A673 (cell line): Measurements from ENCODE around the gene CIDEC. TPM values are rescaled to one million over a fixed set of nuclear protein-coding genes. Genes with fewer than 3 reads are reported as not detected.

Experiments used
- BruUV-seq: library from RNA; stranded (reverse); fragments of 400-500 nt; replicated peaks from 2 replicates; lab custom pipeline; 2021; lab: Mats Ljungman, UMichigan
- CTCF ChIA-PET: fragments of 300-600 bp; sonication (Branson Sonifier 250); formaldehyde crosslinking; loops from one replicate; lab custom pipeline; 2022; ENCODE audit warnings: antibody characterized with exemption; lab: Charles Lee
- POLR2A ChIA-PET: fragments of 300-600 bp; sonication (Branson Sonifier 250); formaldehyde crosslinking; loops from one replicate; lab custom pipeline; 2022; ENCODE audit warnings: antibody characterized with exemption; ENCODE audit not compliant: low non-redundant PET; lab: Charles Lee
- DNase-seq: peaks from one replicate; pipeline ENCODE4 v3.0.0-alpha.2; 2015; ENCODE audit warnings: low spot score
- H3K27ac ChIP-seq: fragments of 200-600 bp; sonication (generic); 2 replicates; pipeline ENCODE4 v1.5.1; 2016; ENCODE audit warnings: mixed run types, low read depth, mild to moderate bottlenecking, mixed read lengths, antibody characterized with exemption, low read length; ENCODE audit not compliant: poor library complexity, severe bottlenecking
- H3K27me3 ChIP-seq: fragments of 200-600 bp; sonication (generic); replicated peaks from 2 replicates; pipeline ENCODE4 v1.6.1; 2017; ENCODE audit warnings: mixed run types, low read depth, mild to moderate bottlenecking, mixed read lengths, antibody characterized with exemption, low read length; ENCODE audit not compliant: insufficient read depth, poor library complexity
- H3K36me3 ChIP-seq: fragments of 200-600 bp; sonication (generic); 2 replicates; pipeline ENCODE4 v1.6.1; 2016; ENCODE audit warnings: mixed run types, mild to moderate bottlenecking, mixed read lengths, antibody characterized with exemption, low read length; ENCODE audit not compliant: insufficient read depth, poor library complexity, severe bottlenecking
- H3K4me1 ChIP-seq: fragments of 200-600 bp; sonication (generic); 2 replicates; pipeline ENCODE4 v1.6.1; 2017; ENCODE audit warnings: mixed run types, mild to moderate bottlenecking, mixed read lengths, antibody characterized with exemption, low read length; ENCODE audit not compliant: insufficient read depth, poor library complexity, severe bottlenecking
- H3K4me3 ChIP-seq: fragments of 200-600 bp; sonication (generic); 2 replicates; pipeline ENCODE4 v1.5.1; 2016; ENCODE audit warnings: low read depth, mixed run types, mild to moderate bottlenecking, mixed read lengths, low read length; ENCODE audit not compliant: poor library complexity, severe bottlenecking
- H3K9me3 ChIP-seq: fragments of 200-600 bp; sonication (generic); 2 replicates; pipeline ENCODE4 v1.6.1; 2016; ENCODE audit warnings: mixed run types, low read depth, mild to moderate bottlenecking, mixed read lengths, antibody characterized with exemption, low read length; ENCODE audit not compliant: poor library complexity, severe bottlenecking
- EZH2 ChIP-seq: fragments of 200-600 bp; sonication (generic); IDR thresholded peaks from 2 replicates; pipeline ENCODE4 v1.6.1; 2017; ENCODE audit warnings: borderline replicate concordance, low read depth, mild to moderate bottlenecking, mixed read lengths, antibody characterized with exemption, low read length; ENCODE audit not compliant: poor library complexity, severe bottlenecking
- intact Hi-C: fragments of 100-400 bp; cut with micrococcal nuclease; formaldehyde crosslinking; loops from one replicate; pipeline ENCODE4 v1.10.0; 2022; ENCODE audit not compliant: unreplicated experiment
- total RNA-seq: library from RNA; stranded (reverse); gene quantifications from 2 replicates; pipeline ENCODE4 v1.2.3, GENCODE V29; 2021
- TF ChIP-seq, protein P1 (sequence below): fragments of 300-800, 200-600 bp; sonication (generic); conservative IDR thresholded peaks from 2 replicates; pipeline ENCODE4 v1.5.1; 2017; ENCODE audit warnings: low read depth, mild to moderate bottlenecking, antibody characterized with exemption, low read length, moderate library complexity, mixed read lengths

The CIDEC gene
- total RNA-seq, 1 experiment from 2014 or later: not detected

DNA sequence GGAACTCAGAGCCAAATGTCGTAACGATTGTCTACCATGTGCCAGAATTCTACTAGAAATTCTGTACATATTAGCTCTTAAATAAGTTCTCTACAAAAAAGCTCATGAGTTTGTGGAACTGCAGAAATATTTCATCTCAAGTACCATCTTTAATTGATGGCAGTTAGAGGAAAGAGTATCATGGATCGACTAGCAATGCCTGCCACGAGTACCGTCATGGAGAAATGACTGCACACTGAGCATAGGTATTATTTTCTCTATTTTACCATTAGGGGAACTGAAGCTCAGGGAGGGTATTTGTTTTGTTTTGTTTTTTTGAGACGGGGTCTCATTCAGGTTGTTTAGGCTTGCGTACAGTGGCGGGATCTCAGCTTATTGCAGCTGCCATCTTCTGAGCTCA lies 39.0 kb downstream of the CIDEC start:
- H3K4me1 ChIP-seq: no peaks in the 10 kb centered on the region
- no peak overlapping the region for H3K4me3 ChIP-seq
- peaks cover 26% of the 10 kb centered on the region for H3K36me3 ChIP-seq
- no peaks in the 10 kb centered on the region for H3K9me3 ChIP-seq
- ChIA-PET POLR2A (no interaction called here), CTCF (no interaction called here)
- intact Hi-C loops: no loop called here
- H3K27me3 ChIP-seq: no peaks in the 10 kb centered on the region
- no peak for DNase-seq
- no peak overlapping the region for H3K27ac ChIP-seq
- TF ChIP-seq, protein P1, sequence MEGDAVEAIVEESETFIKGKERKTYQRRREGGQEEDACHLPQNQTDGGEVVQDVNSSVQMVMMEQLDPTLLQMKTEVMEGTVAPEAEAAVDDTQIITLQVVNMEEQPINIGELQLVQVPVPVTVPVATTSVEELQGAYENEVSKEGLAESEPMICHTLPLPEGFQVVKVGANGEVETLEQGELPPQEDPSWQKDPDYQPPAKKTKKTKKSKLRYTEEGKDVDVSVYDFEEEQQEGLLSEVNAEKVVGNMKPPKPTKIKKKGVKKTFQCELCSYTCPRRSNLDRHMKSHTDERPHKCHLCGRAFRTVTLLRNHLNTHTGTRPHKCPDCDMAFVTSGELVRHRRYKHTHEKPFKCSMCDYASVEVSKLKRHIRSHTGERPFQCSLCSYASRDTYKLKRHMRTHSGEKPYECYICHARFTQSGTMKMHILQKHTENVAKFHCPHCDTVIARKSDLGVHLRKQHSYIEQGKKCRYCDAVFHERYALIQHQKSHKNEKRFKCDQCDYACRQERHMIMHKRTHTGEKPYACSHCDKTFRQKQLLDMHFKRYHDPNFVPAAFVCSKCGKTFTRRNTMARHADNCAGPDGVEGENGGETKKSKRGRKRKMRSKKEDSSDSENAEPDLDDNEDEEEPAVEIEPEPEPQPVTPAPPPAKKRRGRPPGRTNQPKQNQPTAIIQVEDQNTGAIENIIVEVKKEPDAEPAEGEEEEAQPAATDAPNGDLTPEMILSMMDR: no peak
- no peak for TF ChIP-seq EZH2
- no TSS peak for BruUV-seq

DNA sequence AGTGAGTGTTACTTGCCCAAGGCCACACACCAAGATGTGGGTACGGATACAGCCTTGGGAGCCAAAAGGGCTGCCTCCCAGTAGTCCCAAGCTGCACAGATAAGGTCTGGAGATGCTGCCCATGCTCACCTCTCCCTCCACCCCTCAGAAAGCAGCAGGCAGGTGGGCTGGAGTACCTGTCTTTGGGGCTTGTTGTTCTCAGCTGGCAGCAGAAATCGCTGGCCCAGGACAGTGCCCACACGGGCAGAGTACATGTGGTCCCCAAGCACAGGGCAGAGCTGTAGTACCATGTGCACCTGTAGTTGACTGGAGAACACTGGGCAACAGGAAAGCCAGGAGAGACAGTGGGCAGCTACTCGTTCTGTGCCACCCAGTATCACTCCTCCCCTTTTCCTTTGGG lies 41.2 kb downstream of the CIDEC start:
- intact Hi-C loops: no loop called here
- Histone ChIP-seq H3K27ac (no peak overlapping the region), H3K27me3 (no peaks in the 10 kb centered on the region), H3K4me3 (no peak overlapping the region), H3K36me3 (peaks cover 26% of the 10 kb centered on the region), H3K9me3 (no peaks in the 10 kb centered on the region), H3K4me1 (no peaks in the 10 kb centered on the region)
- CTCF ChIA-PET: no interaction called here
- POLR2A ChIA-PET: no interaction called here
- no peak for TF ChIP-seq EZH2
- TF ChIP-seq, protein P1: no peak
- DNase-seq: no peak
- no TSS peak for BruUV-seq

DNA sequence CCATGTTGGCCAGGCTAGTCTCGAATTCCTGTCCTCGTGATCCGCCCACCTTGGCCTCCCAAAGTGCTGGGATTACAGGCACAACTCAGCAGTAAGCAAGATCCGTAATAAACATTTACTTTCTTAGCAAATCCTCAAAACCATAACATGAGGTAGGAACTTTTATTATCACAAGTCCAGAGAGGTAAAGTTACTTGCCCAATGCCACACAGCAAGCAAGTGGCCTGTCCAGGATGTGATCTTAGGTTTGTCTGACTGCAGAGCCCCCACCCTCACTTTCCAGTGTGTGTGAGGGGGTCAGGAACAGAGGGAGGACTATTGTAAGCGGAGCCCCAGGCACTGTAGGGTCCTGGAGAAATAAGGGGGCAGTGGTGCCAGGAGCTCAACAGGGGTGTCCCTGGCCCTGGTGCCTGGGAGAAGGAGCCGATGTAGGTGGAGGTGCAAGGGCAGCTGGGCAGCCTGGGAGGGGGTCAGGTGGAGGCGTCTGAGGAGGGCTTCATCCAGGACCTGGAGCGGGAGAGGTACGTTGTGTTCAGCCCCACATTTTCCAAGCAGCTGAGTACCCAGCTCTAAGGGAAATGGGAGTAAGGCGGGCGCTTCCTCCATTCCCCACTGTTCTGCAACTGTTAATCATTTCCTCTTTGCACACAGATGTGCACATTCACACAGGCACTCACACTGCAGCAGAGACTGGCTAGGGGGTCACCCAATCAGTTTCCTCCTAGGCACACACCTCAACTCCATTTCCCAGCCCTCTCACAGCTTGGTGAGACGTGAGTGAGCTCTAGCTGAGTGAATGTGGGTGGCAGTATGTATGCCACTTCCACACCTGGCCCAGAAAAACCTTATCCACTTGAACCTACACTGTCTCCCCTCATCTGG lies 42.1 kb downstream of the CIDEC start:
- intact Hi-C loops: no loop called here

More for the DNA sequence above, 42.1 kb downstream of the CIDEC start:
- H3K36me3 ChIP-seq: peaks cover 26% of the 10 kb centered on the region
- no peaks in the 10 kb centered on the region for H3K9me3 ChIP-seq
- H3K4me1 ChIP-seq: no peaks in the 10 kb centered on the region
- no TSS peak for BruUV-seq
- H3K4me3 ChIP-seq: no peak overlapping the region
- POLR2A ChIA-PET: no interaction called here
- TF ChIP-seq, protein P1: no peak
- TF ChIP-seq EZH2: no peak
- CTCF ChIA-PET: no interaction called here
- DNase-seq: no peak
- no peak overlapping the region for H3K27ac ChIP-seq
- H3K27me3 ChIP-seq: no peaks in the 10 kb centered on the region
